Measurements from ENCODE around the gene MFSD1. TPM values are rescaled to one million over a fixed set of nuclear protein-coding genes. Genes with fewer than 3 reads are reported as not detected.

MFSD1 gene
- total and polyA plus RNA-seq, 2 of the 13 experiments (the other 11 are each of a cell fraction or from before 2014, with no cell fraction given) = 17.3 to 37.9 TPM

GRCh38 chr3:158801696-158802408 is at the start of gene MFSD1 (continued):
- TF ChIP-seq ZNF343 (CRISPR knock-in tag; IDR thresholded peaks at IDR 0.05) (0 out of 2 replicates have a peak, but pooled peaks have one; percentile 41), ZNF768 (CRISPR knock-in tag; IDR thresholded peaks at IDR 0.05) (peak; percentile 73; the same call in 1 of the 2 replicates), TRIM24 (CRISPR knock-in tag; IDR thresholded peaks at IDR 0.05) (no peak), SMARCE1 (IDR thresholded peaks at IDR 0.05; ENCODE audit: borderline replicate concordance) (no peak), MTA3 (CRISPR knock-in tag; IDR thresholded peaks at IDR 0.05) (no peak), ZNF784 (CRISPR knock-in tag; IDR thresholded peaks at IDR 0.05; ENCODE audit: borderline replicate concordance) (peak; percentile 93), ZNF576 (CRISPR knock-in tag; IDR thresholded peaks at IDR 0.05) (no peak), FOSL1 (CRISPR knock-in tag; IDR thresholded peaks at IDR 0.05; ENCODE audit: borderline replicate concordance) (peak; percentile 26; the same call in 1 of the 2 replicates), ZNF18 (CRISPR knock-in tag; IDR thresholded peaks at IDR 0.05; ENCODE audit: insufficient replicate concordance) (no peak), USF2 (IDR thresholded peaks at IDR 0.05; ENCODE audit: low read depth, low read length) (peak; percentile 99), USF2 (CRISPR knock-in tag; IDR thresholded peaks at IDR 0.05; ENCODE audit: borderline replicate concordance) (peak; percentile 100; the same call in 1 of the 2 replicates), ZNF275 (CRISPR knock-in tag; IDR thresholded peaks at IDR 0.05; ENCODE audit: borderline replicate concordance) (peak; percentile 95), PLRG1 (conservative IDR thresholded peaks at IDR 0.05) (no peak), SMYD3 (CRISPR knock-in tag; IDR thresholded peaks at IDR 0.05) (0 out of 2 replicates have a peak, but pooled peaks have one; percentile 60), ZNF513 (CRISPR knock-in tag; conservative IDR thresholded peaks at IDR 0.05) (no peak), ZNF619 (CRISPR knock-in tag; IDR thresholded peaks at IDR 0.05) (no peak), PPARG (CRISPR knock-in tag; conservative IDR thresholded peaks at IDR 0.05) (no peak), PATZ1 (CRISPR knock-in tag; IDR thresholded peaks at IDR 0.05) (no peak), FOXJ3 (CRISPR knock-in tag; IDR thresholded peaks at IDR 0.05; ENCODE audit: borderline replicate concordance) (no peak), MXD4 (CRISPR knock-in tag; IDR thresholded peaks at IDR 0.05) (peak; percentile 98)

Measured in HepG2 (cell line).